ENCODE measurements around the gene FNBP1.

DNA sequence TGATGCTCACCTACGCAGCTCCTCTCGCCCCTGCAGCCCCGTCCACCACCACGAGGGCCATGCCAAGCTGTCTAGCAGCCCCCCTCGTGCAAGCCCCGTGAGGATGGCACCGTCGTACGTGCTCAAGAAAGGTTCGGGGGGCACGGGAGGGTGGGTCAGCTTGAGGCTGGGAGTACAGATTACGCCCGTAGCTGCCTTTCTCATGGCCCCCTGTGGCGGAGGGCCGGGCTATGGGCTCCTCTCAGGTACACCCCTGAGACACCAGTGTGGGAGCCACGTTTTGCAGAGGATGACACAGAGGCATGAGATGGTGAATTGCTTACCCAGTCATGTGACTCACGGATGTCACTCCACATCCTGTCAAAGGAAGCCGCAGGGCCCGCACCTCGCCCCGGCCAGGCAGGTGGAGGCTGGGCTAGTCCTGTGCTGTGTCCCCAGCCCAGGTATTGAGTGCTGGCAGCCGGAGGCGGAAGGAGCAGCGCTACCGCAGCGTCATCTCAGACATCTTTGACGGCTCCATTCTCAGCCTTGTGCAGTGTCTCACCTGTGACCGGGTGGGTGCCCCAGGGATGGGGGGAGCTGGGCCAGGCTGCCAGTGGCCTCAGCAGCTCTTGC lies 174.0 kb downstream of the FNBP1 start:
- TF ChIP-seq, protein P1, sequence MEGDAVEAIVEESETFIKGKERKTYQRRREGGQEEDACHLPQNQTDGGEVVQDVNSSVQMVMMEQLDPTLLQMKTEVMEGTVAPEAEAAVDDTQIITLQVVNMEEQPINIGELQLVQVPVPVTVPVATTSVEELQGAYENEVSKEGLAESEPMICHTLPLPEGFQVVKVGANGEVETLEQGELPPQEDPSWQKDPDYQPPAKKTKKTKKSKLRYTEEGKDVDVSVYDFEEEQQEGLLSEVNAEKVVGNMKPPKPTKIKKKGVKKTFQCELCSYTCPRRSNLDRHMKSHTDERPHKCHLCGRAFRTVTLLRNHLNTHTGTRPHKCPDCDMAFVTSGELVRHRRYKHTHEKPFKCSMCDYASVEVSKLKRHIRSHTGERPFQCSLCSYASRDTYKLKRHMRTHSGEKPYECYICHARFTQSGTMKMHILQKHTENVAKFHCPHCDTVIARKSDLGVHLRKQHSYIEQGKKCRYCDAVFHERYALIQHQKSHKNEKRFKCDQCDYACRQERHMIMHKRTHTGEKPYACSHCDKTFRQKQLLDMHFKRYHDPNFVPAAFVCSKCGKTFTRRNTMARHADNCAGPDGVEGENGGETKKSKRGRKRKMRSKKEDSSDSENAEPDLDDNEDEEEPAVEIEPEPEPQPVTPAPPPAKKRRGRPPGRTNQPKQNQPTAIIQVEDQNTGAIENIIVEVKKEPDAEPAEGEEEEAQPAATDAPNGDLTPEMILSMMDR (IDR thresholded peaks at IDR 0.05) = no peak
- no peak for TF ChIP-seq POLR2A (IDR thresholded peaks at IDR 0.05)

All from lower leg skin (tissue), 3 donors.